HepG2 (cell line): ENCODE data around the gene SETD2. TPM values are rescaled to one million over a fixed set of nuclear protein-coding genes. Genes with fewer than 3 reads are reported as not detected.

Experiments used
- CBX2 ChIP-seq, 2 experiments: fragments of 200-600 bp in 1 of 2; sonication (generic); formaldehyde crosslinking in 1 of 2; IDR thresholded peaks; 2 replicates each; pipeline versions ENCODE4 v1.7.0 to v1.8.1; 2018 to 2022; ENCODE audit warnings: low read depth in 2 of 2, low read length in 1 of 2, mild to moderate bottlenecking in 1 of 2, missing genetic modification reagents in 1 of 2
- DBP ChIP-seq: sonication (generic); formaldehyde crosslinking; IDR thresholded peaks from 2 replicates; pipeline ENCODE4 v1.4.0; 2020; ENCODE audit warnings: missing genetic modification reagents; ENCODE audit errors: not compliant biosample characterization
- HOXA3 ChIP-seq: sonication (generic); formaldehyde crosslinking; IDR thresholded peaks from 2 replicates; pipeline ENCODE4 v1.5.0; 2020; ENCODE audit warnings: missing genetic modification reagents
- MEIS2 ChIP-seq: sonication (generic); formaldehyde crosslinking; IDR thresholded peaks from 2 replicates; pipeline ENCODE4 v1.9.0; 2021; ENCODE audit warnings: mild to moderate bottlenecking, missing genetic modification reagents
- MTF2 ChIP-seq: sonication (generic); formaldehyde crosslinking; IDR thresholded peaks from 2 replicates; pipeline ENCODE4 v1.5.0; 2020; ENCODE audit warnings: missing genetic modification reagents, borderline replicate concordance
- NFIB ChIP-seq: sonication (generic); formaldehyde crosslinking; IDR thresholded peaks from 2 replicates; pipeline ENCODE4 v1.9.0; 2021; ENCODE audit warnings: missing genetic modification reagents, mild to moderate bottlenecking, borderline replicate concordance
- NFKB2 ChIP-seq: sonication (generic); formaldehyde crosslinking; IDR thresholded peaks from 2 replicates; pipeline ENCODE4 v1.4.0; 2020; ENCODE audit warnings: missing genetic modification reagents, borderline replicate concordance
- SRSF9 ChIP-seq: fragments of 200-400 bp; formaldehyde crosslinking; IDR thresholded peaks from 2 replicates; pipeline ENCODE4 v1.6.1; 2018; ENCODE audit warnings: borderline replicate concordance, mild to moderate bottlenecking, low read depth, low read length; ENCODE audit not compliant: insufficient read depth, poor library complexity, severe bottlenecking
- TFAP4 ChIP-seq: sonication (generic); IDR thresholded peaks from 2 replicates; pipeline ENCODE4 v1.6.1; 2016; ENCODE audit warnings: low read depth, borderline replicate concordance
- ZBTB25 ChIP-seq: IDR thresholded peaks from 2 replicates; pipeline ENCODE4 v1.6.1; 2018; ENCODE audit warnings: missing genetic modification reagents
- ZBTB40 ChIP-seq, 2 experiments: fragments of 450-650 bp in 1 of 2; sonication (generic) in 1 of 2; formaldehyde crosslinking in 1 of 2; IDR thresholded peaks; 2 replicates each; pipeline versions ENCODE4 v1.6.1 to v1.8.0; 2016 to 2022; ENCODE audit warnings: antibody characterized with exemption in 1 of 2, mild to moderate bottlenecking in 1 of 2, missing genetic modification reagents in 1 of 2
- ZNF317 ChIP-seq: sonication (generic); formaldehyde crosslinking; IDR thresholded peaks from 2 replicates; pipeline ENCODE4 v1.5.0; 2020; ENCODE audit warnings: mild to moderate bottlenecking, missing genetic modification reagents
- ZSCAN20 ChIP-seq: sonication (generic); formaldehyde crosslinking; IDR thresholded peaks from 2 replicates; pipeline ENCODE4 v1.4.0; 2020; ENCODE audit warnings: missing genetic modification reagents, mild to moderate bottlenecking, borderline replicate concordance
- polyA plus RNA-seq, 8 experiments: library from polyadenylated mRNA; depleted of rRNA in 3 of 8; stranded (reverse) in 7 of 8; unstranded in 1 of 8; fragments of >200 nt; fragmentation: Illumina TruSeq in 4 of 8; extraction: Trizol in 4 of 8; gene quantifications; 2 replicates each; pipeline versions ENCODE4 v1.2.1 to v1.2.3, GENCODE V29; 2011 to 2016; ENCODE audit warnings: low read depth in 4 of 8, missing spikeins in 1 of 8, mixed read lengths in 1 of 8; ENCODE audit not compliant: insufficient read depth in 1 of 8
- total RNA-seq, 5 experiments: library from RNA; depleted of rRNA; stranded (reverse); fragments of >200 nt; fragmentation: Illumina TruSeq; extraction: Trizol; gene quantifications; 2 replicates each; pipeline ENCODE4 v1.2.3, GENCODE V29; 2016; ENCODE audit warnings: low read depth in 1 of 5

SETD2 gene
- total and polyA plus RNA-seq, 2 of the 13 experiments (the other 11 are each of a cell fraction or from before 2014, with no cell fraction given): 14.2 to 24.2 TPM

GRCh38 chr3:46978985-46979944 is 184.6 kb downstream of the SETD2 start, which contains the start of gene NBEAL2 (continued):
- TF ChIP-seq MEIS2 (CRISPR knock-in tag) (0 out of 2 replicates have a peak, but pooled peaks have one; percentile 35), DBP (CRISPR knock-in tag) (no peak), MTF2 (CRISPR knock-in tag) (no peak; the same call in 1 of the 2 replicates), HOXA3 (peak; percentile 59), NFKB2 (CRISPR knock-in tag) (peak; percentile 88; the same call in 1 of the 2 replicates), ZBTB40 (IDR thresholded peaks at IDR 0.05) (no peak), ZBTB40 (CRISPR knock-in tag; IDR thresholded peaks at IDR 0.05) (peak; percentile 33; the same call in 1 of the 2 replicates), CBX2 (IDR thresholded peaks at IDR 0.05; ENCODE audit: low read depth, low read length) (no peak), CBX2 (CRISPR knock-in tag; IDR thresholded peaks at IDR 0.05; ENCODE audit: low read depth) (no peak), ZSCAN20 (CRISPR knock-in tag) (no peak), ZNF317 (no peak), NFIB (no peak), TFAP4 (0 out of 2 replicates have a peak, but pooled peaks have one; percentile 20), ZBTB25 (CRISPR knock-in tag) (peak; percentile 70), SRSF9 (no peak)
